ENCODE data around the gene CRIM1.

The CRIM1 gene

GRCh38 chr2:36459725-36460137, 104.2 kb downstream of the CRIM1 start:
- DNase-seq, result no peak

- DNase-seq, result no peak
Observed at GRCh38 chr2:36461039-36461681, 105.6 kb downstream of the CRIM1 start.

- no peak for DNase-seq
Observed at GRCh38 chr2:36462311-36462935, 106.8 kb downstream of the CRIM1 start.

GRCh38 chr2:36463365-36463764, 107.8 kb downstream of the CRIM1 start:
- no peak for DNase-seq

- DNase-seq, result no peak
Observed at GRCh38 chr2:36464006-36464721, 108.6 kb downstream of the CRIM1 start.

GRCh38 chr2:36466135-36466534, 110.6 kb downstream of the CRIM1 start:
- no peak for DNase-seq

GRCh38 chr2:36468463-36469105, 113.0 kb downstream of the CRIM1 start:
- DNase-seq, result no peak

- DNase-seq, result no peak
Observed at GRCh38 chr2:36469106-36469477, 113.5 kb downstream of the CRIM1 start.

- no peak for DNase-seq
Observed at GRCh38 chr2:36469710-36470109, 114.1 kb downstream of the CRIM1 start.

- no peak for DNase-seq
Observed at GRCh38 chr2:36473230-36473629, 117.7 kb downstream of the CRIM1 start.

- no peak for DNase-seq
Observed at GRCh38 chr2:36476411-36476810, 120.8 kb downstream of the CRIM1 start.

GRCh38 chr2:36477315-36477714, 121.7 kb downstream of the CRIM1 start:
- no peak for DNase-seq

- peak; percentile 30 to 54 for DNase-seq
Observed at GRCh38 chr2:36477746-36478145, 122.2 kb downstream of the CRIM1 start.

- peak in 1 of 2 experiments; percentile 19 for DNase-seq
Observed at GRCh38 chr2:36478332-36478738, 122.8 kb downstream of the CRIM1 start.

- no peak for DNase-seq
Observed at GRCh38 chr2:36478999-36479398, 123.4 kb downstream of the CRIM1 start.

GRCh38 chr2:36479406-36479805, 123.8 kb downstream of the CRIM1 start:
- no peak for DNase-seq

GRCh38 chr2:36480028-36480427, 124.5 kb downstream of the CRIM1 start:
- DNase-seq, result no peak

GRCh38 chr2:36480636-36481035, 125.1 kb downstream of the CRIM1 start:
- no peak for DNase-seq

GRCh38 chr2:36481709-36482108, 126.1 kb downstream of the CRIM1 start:
- DNase-seq, result no peak

- DNase-seq, result no peak
Observed at GRCh38 chr2:36482576-36483214, 127.1 kb downstream of the CRIM1 start.

GRCh38 chr2:36483290-36483689, 127.7 kb downstream of the CRIM1 start:
- DNase-seq, result no peak

GRCh38 chr2:36484454-36484853, 128.9 kb downstream of the CRIM1 start:
- DNase-seq, result no peak

- DNase-seq, result no peak
Observed at GRCh38 chr2:36485521-36485920, 129.9 kb downstream of the CRIM1 start.
